Measurements from ENCODE around the gene PHC2.

PHC2 gene

DNA sequence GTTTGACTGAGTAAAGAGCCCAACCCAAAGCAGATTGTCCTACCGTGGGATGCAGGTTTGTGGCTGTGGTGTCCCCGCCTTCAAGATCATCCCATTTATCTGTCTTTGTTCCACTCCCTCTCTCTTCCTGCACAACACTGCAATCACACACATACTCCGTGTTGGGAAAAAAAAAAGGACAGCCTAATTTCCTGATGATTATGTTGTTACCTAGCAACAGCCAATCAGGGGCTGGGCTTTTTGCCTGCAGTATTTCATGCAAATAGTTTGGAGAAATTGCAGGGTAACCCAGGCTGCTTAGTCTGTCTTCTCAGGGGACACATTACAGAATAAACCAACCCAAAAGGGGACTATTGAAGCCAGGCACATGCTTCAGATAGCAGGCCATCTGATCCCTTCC, 38.3 kb downstream of the PHC2 start:
- FAIRE-seq, result no peak
- DNase-seq (ENCODE audit: insufficient read length, low spot score), result no peak

DNA sequence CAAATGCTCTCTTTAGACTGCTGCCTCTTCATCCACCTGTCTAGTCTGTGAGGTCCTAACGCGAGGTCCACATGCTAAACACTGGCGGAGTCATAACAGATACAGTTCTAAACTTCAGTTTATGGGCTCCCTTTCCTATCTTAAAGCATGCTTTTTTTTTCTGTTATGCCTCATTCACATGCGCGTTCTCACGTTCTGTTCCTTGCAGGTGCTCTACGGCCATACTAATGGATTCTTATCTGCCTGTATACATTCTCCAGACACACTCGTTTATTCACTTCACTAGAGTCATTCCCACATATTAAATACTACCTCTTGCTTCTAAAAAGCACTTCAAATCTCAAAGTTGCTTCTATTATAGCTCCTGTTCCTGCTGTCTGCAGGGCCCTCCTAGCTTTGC, 38.7 kb downstream of the PHC2 start:
- DNase-seq (ENCODE audit: insufficient read length, low spot score) (no peak), FAIRE-seq (no peak)

DNA sequence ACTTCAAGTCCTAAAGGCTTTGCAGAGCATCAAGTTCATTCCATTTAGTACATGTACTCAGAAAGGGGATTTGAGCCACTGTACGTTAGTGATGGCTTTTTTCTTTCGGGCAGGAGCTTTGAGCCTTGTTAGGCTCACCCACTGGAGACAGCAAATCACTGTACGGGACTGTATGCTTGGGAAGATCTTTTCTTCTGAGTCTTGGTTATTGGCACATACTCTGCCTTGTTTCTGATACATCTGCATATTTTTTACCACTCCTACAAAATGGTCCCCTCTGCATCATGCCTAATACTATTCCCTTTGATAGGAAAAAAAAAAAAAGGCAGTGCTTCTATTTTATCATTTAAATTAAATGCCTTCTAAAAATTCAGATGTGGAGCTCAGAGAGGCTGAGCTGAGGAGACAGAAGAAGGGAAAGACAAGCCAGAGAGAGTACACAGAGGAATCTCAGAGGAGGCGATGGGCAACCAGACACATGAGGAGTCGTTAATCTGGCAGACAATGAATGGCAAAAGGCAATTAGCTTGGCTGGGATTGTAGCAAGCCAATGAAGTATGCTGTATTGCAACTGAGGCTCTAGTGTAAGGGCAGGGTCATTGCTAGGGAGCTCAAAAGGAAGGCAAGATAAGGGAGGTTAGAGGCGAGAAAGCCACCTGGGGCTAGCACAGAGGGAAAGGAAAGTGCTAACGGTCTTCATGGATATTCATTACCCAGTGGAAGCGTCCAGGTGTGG, 39.4 kb downstream of the PHC2 start:
- no peak for DNase-seq (ENCODE audit: insufficient read length, low spot score)
- FAIRE-seq, result no peak

DNA sequence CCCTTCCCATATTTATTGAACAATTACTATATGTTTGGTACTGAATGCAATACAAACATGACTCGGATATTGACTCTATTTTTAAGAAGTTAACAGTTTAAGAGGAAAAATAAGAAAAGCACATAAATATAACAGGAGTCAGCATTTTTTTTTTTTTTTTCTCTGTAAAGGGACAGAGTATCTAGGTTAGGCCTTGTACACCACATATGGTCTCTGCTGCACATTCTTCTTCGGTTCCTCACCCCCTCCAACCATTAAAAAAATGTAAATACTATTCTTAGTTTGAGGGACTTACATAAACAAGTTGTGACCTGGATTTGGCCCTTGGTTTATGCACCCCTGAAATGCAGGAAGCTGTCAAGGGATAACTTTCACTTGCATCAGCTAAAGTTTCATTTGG, 40.4 kb downstream of the PHC2 start:
- DNase-seq (ENCODE audit: insufficient read length, low spot score) (no peak), FAIRE-seq (no peak)

DNA sequence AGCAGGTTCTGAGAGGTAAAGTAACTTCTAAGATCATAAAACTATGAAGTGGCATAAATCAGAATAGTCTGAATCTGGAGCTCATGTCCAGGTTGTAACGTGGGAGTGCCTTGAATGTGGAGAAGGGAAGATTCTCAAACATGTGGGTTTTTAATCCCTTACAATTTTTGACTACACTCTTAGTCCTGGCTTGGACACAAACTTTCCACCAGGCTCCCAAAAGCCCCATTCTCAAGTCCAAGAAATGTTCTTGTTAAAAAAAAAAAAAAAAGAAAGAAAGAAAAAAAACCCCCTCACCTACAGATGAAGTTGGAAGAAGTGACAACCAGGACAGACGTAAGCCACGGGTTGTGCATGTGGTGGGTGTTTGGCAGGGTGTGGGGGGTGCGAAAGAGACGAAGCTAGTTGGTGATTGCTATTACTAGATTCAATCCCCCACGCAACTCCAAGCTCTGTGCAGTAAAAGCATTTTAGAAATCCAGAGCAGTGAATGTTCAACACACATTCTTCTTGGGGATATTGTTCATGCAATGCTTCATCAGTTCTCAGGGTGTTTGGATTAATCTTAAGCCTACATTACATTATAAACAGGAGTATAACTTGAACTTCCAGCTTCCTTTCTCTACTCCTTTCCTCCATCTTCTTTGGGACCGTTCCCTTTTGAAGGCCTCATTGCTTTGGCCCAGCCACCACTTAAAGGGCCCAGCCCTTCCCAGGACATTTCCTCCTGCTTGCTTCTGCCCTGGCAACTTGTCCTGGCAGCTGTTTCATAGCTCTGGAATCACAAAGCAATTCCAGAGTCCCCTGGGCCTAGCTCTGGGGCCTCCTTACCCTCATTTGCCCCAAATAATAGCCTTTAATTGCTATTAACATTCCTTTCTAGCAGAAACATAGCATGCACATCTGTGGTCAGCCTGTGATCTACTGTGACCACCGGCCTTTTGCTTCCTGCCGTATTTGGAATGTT, 41.8 kb downstream of the PHC2 start:
- DNase-seq (ENCODE audit: insufficient read length, low spot score) (no peak), FAIRE-seq (no peak)

DNA sequence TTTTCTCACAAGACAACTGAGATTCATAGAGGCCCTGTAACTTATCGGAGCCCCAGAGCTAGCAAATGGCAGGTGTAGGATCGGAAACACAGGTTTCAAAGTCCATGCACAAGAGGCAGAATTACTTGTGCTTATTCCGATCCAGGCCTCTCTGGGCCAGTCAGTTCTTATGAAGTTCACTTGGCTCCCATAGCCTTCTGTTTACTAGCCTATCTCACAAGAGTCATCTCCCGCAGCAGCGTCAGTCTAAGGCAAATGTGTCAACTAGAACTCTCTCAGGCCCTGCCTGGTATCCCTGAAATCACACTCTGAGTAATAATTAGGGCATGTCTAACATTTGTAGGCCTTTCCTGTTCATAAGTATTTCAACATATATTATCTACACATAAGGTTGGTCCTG, 43.3 kb downstream of the PHC2 start:
- DNase-seq (ENCODE audit: insufficient read length, low spot score) (no peak), FAIRE-seq (no peak)

DNA sequence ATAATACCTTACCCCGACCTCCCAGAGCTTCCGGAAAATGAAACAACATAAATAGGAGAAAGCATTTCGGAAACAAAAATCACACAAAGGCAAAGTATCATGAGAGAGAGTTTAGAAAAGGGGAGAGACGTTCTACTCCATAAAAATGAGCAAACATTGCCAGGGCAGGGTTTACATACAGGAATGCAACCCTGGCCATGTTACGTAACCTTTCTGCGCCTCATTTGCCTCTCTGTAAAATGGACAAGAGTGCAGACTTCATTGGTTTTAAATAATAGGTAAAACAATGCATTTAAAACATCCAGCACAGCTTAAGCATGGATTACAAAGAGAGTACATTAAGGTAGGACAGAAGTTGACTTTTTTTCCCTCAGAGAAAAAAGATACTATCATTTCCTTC, 45.6 kb downstream of the PHC2 start:
- FAIRE-seq, result no peak
- DNase-seq (ENCODE audit: insufficient read length, low spot score), result no peak

DNA sequence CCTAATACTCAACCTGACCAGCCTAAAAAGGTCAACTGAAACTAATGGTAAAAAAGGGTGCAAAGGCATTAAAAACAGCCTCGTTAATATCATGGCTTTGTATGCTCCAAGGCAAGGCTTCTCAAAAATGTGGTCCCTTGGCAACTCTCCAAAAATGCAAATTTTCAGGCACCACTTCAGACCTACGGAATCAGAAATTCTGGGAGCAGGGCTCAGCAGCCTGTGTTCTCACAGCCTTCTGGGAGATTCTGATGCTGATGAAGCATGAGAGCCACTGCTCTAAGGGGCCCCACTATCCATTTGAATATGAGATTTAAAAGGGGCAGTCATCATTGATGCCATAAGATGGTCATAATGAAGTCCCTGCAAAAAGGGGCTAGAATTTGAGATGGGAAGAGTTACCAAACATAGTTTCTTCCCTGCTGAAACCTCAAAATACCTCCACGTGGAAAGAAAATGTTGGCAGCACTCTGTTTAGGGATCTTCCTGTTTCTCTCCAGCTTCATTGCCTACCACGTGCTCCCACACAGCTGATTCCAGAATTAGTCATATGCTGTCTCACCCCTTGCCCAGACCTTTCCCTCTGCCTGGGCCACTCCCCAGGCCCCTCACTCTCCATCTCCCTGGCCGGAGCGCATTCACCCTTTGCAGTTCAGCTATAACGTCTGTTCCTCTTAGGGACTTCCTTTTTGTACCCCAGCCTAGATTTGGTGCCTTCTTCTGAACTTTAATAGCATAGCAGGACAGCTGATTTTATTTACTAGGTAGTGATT, 46.7 kb downstream of the PHC2 start:
- FAIRE-seq, result no peak
- peak; percentile 20 for DNase-seq (ENCODE audit: insufficient read length, low spot score)

DNA sequence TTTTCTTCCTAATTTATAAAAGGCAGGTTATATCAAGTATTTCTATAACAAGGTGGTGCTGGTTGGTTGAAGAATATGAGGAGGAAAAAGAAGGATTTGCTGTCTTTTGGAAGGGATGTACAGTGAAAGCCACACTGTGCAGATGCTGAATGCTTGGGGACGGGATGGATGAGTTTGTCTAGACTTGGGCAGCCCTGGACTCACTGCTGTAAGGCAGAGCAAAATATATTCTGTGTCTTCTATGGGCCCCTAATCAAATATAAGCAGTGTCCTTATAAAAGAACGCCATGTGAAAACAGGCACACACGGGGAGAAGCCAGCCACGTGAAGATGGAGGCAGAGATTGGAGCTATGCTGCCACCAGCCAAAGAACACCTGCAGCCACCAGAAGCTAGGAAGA, 47.4 kb downstream of the PHC2 start:
- no peak for DNase-seq (ENCODE audit: insufficient read length, low spot score)
- no peak for FAIRE-seq

DNA sequence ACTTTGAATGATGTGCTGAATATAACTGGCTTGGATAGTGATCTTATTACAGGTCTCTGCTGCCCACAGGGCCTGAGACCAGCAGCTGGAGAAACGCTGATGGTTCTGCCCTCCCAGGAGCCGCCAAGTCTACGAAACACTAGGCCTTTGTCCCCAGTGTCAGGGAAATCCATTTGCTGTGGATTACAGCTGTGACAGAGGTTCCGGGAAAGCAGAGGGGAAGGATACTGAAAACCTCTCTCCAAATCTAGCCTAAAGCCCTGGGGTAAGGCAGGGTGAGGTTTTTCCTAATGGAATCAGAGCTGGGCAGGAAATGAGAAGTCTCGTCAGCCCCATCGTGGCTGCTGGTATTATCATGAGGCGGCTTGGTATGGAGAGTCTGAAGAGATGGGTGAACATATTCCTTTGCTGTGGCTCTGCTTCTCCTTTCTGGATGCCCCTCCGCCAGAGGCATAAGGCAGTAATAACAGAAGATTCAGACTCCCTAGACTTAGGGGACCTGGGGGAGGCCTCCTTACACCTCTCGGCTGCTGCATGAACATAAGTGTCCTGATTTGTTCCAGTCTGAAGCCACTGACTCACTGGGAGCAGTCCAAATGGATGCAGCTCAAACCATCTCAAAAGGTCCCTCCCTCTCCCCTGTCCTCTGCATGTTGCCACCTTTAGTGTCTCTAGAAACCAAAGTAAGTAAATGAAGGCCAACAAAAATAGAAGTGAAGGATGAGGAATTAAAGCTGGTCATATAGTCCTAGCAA, 48.1 kb downstream of the PHC2 start:
- no peak for FAIRE-seq

DNA sequence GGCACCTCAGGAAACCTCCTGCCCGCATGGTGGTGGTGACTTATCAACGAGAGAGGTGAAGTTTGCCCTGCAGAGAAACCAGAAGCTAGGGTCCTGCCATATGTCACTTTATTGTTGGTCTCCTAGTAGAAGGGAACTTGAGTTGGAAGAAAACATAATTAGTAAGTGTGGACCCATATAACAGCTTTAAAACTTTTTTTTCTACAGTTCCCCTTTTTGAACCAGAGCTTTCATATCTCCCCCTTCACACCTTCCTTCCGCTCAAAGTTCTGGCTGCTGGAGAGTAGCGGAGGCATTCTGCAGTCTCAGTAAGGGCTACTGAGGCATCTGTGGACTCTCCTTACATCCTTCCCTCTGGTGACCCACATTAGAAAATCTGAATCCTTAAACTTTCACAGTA, 48.9 kb downstream of the PHC2 start:
- DNase-seq (ENCODE audit: insufficient read length, low spot score) (no peak), FAIRE-seq (no peak)

More for the DNA sequence above, 48.1 kb downstream of the PHC2 start:
- DNase-seq (ENCODE audit: insufficient read length, low spot score), result no peak

DNA sequence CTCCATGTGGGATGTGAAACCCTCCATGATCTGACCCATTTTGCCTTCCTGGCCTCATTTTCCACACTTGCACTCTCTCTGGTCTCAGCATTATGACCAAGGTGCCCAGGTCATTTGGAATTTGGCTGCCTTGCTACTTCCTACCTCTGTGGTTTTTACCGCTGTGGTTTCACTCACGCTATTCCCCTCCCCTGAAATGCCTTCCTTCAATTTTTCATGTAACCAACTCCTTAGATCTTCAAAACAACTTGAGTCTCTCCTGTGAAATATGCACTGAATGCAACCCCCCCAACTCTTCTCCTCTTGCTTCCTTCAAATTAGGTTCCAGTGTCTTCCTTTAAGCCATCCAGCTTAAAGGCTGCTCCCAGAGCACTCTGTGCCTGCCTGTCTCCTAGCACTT, 50.1 kb downstream of the PHC2 start:
- no peak for DNase-seq (ENCODE audit: insufficient read length, low spot score)
- FAIRE-seq, result no peak

DNA sequence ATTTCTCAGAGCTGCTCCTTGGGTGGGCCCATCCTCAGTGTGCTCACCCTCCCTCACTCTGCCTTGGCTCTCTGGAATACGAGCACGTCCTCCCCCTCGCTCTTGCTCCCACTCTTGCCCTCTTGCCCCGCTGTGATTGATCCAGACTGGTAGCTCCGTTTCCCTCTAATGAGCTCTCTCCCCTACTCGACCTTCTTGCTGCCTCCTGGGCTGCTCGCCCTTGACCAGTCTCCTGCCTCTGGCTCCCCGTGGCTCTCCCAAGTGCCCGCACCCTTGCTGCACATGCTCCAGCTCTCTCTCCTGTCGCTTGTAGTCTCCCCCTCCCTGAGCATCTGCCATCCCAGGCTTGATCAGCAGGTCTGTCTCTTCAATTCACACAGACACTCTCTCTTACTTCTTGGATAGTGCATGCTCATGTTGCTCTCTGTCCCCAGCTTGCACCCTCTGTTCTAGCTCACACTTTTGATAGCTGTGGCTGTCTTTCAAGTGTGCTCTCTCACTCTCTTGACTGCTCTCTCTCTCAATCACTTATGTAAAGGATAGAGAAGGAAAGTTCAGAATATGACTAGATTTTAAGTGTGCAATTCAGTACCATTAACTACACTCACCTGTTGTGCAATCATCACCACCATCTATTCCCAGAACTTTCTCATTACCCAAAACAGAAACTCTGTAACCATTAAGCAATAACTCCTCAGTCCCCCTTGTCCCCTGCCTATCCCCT, 51.1 kb downstream of the PHC2 start:
- no peak for DNase-seq (ENCODE audit: insufficient read length, low spot score)
- no peak for FAIRE-seq

DNA sequence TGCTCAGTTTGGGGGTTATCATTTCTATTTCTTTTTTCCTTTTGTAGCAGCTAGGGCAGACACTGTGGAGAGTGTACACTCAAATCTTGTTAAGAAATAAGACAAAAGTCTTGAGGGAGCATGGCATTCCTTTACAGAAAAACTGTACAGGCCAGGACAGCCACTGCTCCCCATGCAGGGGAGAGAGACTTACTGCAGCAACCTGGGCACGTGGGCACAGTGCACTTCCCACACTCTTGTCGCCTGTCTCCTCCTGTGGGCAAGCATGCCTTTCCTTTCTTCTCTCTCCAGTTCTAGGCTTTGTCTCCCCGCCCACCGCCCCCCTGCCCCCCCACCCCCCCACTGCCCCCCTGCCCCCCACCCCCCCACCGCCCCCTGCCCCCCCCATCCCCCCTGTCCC, 51.9 kb downstream of the PHC2 start:
- DNase-seq (ENCODE audit: insufficient read length, low spot score) (no peak), FAIRE-seq (no peak)

DNA sequence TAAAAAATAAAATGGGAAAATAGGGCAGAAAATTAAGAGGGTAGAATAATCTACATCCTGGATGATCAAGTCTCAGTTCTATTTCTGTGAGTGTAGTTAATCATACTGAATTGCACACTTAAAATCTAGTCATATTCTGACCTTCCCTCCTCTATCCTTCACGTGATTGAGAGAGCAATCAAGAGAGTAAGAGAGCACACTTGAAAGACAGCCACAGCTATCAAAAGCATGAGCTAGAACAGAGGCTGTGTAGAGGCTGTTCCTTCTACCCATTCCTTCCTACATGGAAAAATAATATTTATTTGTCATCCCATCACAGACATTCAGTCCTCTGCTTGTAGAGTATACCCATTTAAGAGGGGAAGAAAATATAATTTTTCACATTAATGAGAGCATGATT, 52.4 kb downstream of the PHC2 start:
- FAIRE-seq (no peak), DNase-seq (ENCODE audit: insufficient read length, low spot score) (no peak)

DNA sequence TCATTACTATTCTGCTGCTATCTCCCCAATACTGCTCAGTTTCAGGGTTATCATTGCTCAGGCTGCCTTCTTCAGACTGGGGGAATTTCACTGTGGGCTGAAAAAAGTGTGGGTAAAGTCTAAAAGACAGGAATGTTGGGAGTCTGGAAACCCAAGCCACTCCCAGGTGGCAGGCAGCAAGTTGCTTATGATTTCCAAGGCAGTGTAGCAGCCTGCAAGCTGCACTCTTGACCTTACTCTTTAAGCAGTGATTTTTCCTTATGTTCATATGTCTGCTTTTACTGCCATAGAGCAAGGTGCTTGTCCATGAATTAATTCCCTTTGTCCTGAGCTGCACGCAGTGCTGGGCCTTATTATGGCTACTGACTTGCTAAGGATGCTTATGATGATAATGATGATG, 53.1 kb downstream of the PHC2 start:
- DNase-seq (ENCODE audit: insufficient read length, low spot score), result no peak
- peak; percentile 9 for FAIRE-seq

DNA sequence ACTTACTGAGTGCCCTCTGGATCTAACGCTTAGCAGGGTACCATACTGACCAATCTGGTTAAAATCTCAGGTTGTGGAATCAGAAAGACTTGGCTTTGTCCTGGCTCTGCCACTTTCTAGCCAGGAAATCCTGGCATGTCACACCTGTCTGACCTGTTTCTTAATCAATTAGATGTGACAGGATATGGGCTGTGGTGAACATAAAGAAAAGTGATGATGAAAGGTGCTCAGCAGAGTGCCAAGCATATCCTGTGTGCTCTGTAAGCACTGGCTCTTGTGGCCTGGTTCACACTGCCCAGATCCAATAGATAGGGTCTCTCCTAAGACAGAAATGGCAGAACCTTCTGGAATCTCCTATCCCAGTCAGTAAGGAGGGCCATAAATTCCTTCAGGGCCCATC, 53.9 kb downstream of the PHC2 start:
- FAIRE-seq (no peak), DNase-seq (ENCODE audit: insufficient read length, low spot score) (no peak)

DNA sequence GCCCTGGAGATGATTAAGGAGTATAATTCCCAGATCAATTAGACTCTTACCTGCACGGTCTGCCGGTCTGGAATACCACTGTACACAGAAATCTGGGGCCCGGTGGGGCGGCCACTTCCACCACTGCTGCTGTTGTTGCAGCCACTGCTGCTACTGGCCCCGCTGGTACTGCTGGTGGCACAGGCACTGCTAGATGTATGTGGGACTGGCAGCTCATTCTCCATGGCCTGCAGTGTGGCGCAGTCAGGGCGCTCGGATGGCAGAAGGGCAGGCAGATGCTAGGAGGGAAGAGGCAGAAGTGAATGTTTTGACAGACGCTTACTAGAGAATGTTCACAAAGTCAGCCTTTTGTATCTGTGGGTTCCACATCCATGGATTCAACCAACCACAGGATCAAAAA, 55.6 kb downstream of the PHC2 start:
- no peak for FAIRE-seq
- no peak for DNase-seq (ENCODE audit: insufficient read length, low spot score)

DNA sequence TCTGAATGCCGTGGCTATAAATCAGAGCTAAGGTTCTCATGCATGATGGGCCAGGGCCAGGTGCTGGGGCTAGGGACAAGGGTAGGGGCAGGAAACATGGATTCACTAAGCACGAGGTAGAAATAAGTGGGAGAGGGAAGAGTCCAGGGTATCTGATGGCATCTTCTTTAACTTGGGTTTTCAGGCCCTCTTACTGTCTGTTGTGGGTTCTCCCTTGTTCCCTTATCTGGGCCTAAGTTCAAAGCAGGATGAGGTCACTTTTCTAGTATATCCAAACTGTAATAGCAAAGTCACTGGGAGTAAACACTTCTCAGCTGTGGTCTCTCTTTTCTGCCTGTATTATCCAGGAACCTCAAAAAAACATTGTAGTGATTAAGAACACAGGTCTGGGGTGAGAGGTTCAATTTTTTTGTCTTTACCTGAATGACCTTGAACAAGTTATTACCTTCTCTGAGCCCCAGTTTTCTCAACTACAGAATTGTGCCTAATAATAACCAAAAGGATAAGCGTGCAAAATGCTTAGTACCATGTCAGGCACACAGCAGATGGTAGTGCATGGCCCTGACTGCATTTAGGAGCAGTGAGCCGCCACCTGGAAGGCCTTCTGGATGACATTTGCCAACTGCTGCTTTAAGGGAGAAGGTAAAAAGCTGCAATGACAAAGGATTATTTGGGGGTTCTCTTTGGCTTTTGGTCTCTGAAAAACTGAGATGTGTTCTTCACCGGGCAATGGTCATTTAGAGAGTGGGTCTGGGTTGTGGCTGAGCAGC, 56.4 kb downstream of the PHC2 start:
- FAIRE-seq (no peak), DNase-seq (ENCODE audit: insufficient read length, low spot score) (no peak)

Data from HTR-8/SVneo (cell line).